ENCODE data around the gene SPACA5B. TPM values are rescaled to one million over a fixed set of nuclear protein-coding genes. Genes with fewer than 3 reads are reported as not detected.
"Not testable (repeated sequence)": the region's sequence is repeated elsewhere in the genome, so short reads cannot be mapped to it uniquely, and the experiment has no call there.

The SPACA5B gene
- total RNA-seq, 1 experiment from 2014 or later, result not detected

- H3K27me3 ChIP-seq (ENCODE audit: low read length); H3K4me2 ChIP-seq (ENCODE audit: low read depth, low read length, poor library complexity, severe bottlenecking); H3K4me1 ChIP-seq (ENCODE audit: low read length); H3K9ac ChIP-seq (ENCODE audit: low read length); H2AFZ ChIP-seq (ENCODE audit: low read length); H3K9me3 ChIP-seq (ENCODE audit: low read length); H3K9me2 ChIP-seq (replicated peaks; ENCODE audit: insufficient read depth, low read length); H3K27ac ChIP-seq (ENCODE audit: low read length); DNase-seq; H3K4me3 ChIP-seq (ENCODE audit: low read length); H3K36me3 ChIP-seq (ENCODE audit: insufficient read depth, low read length); H4K20me1 ChIP-seq (ENCODE audit: insufficient read depth, low read depth, low read length); H3K79me2 ChIP-seq (ENCODE audit: low read length): not testable (repeated sequence)
Observed at GRCh38 chrX:48125286-48125685, 5.1 kb upstream of the SPACA5B start.

GRCh38 chrX:48132308-48132844 lies 1.9 kb downstream of the SPACA5B start:
- not testable (repeated sequence) for H3K4me3 ChIP-seq (ENCODE audit: low read length); H3K79me2 ChIP-seq (ENCODE audit: low read length); H4K20me1 ChIP-seq (ENCODE audit: insufficient read depth, low read depth, low read length); DNase-seq; H3K9me3 ChIP-seq (ENCODE audit: low read length); H2AFZ ChIP-seq (ENCODE audit: low read length); H3K27me3 ChIP-seq (ENCODE audit: low read length); H3K4me1 ChIP-seq (ENCODE audit: low read length); H3K27ac ChIP-seq (ENCODE audit: low read length); H3K9me2 ChIP-seq (replicated peaks; ENCODE audit: insufficient read depth, low read length); H3K4me2 ChIP-seq (ENCODE audit: low read depth, low read length, poor library complexity, severe bottlenecking); H3K9ac ChIP-seq (ENCODE audit: low read length); H3K36me3 ChIP-seq (ENCODE audit: insufficient read depth, low read length)

GRCh38 chrX:48139076-48139475 lies 8.7 kb downstream of the SPACA5B start:
- not testable (repeated sequence) for H3K36me3 ChIP-seq (ENCODE audit: insufficient read depth, low read length); H3K27me3 ChIP-seq (ENCODE audit: low read length); H3K27ac ChIP-seq (ENCODE audit: low read length); H4K20me1 ChIP-seq (ENCODE audit: insufficient read depth, low read depth, low read length); H3K4me1 ChIP-seq (ENCODE audit: low read length); H3K4me2 ChIP-seq (ENCODE audit: low read depth, low read length, poor library complexity, severe bottlenecking); H3K9ac ChIP-seq (ENCODE audit: low read length); H3K4me3 ChIP-seq (ENCODE audit: low read length); H3K9me3 ChIP-seq (ENCODE audit: low read length); H2AFZ ChIP-seq (ENCODE audit: low read length); H3K79me2 ChIP-seq (ENCODE audit: low read length); DNase-seq; H3K9me2 ChIP-seq (replicated peaks; ENCODE audit: insufficient read depth, low read length)

GRCh38 chrX:48141810-48142508 lies 11.5 kb downstream of the SPACA5B start:
- not testable (repeated sequence) for H3K36me3 ChIP-seq (ENCODE audit: insufficient read depth, low read length); H3K27ac ChIP-seq (ENCODE audit: low read length); H3K9me2 ChIP-seq (replicated peaks; ENCODE audit: insufficient read depth, low read length); H4K20me1 ChIP-seq (ENCODE audit: insufficient read depth, low read depth, low read length); H3K79me2 ChIP-seq (ENCODE audit: low read length); H3K27me3 ChIP-seq (ENCODE audit: low read length); H2AFZ ChIP-seq (ENCODE audit: low read length); H3K4me1 ChIP-seq (ENCODE audit: low read length); H3K4me3 ChIP-seq (ENCODE audit: low read length); DNase-seq; H3K4me2 ChIP-seq (ENCODE audit: low read depth, low read length, poor library complexity, severe bottlenecking); H3K9me3 ChIP-seq (ENCODE audit: low read length); H3K9ac ChIP-seq (ENCODE audit: low read length)

GRCh38 chrX:48142697-48143096 lies 12.3 kb downstream of the SPACA5B start:
- not testable (repeated sequence) for H3K9me3 ChIP-seq (ENCODE audit: low read length); H3K79me2 ChIP-seq (ENCODE audit: low read length); H4K20me1 ChIP-seq (ENCODE audit: insufficient read depth, low read depth, low read length); H3K9ac ChIP-seq (ENCODE audit: low read length); DNase-seq; H3K4me3 ChIP-seq (ENCODE audit: low read length); H3K9me2 ChIP-seq (replicated peaks; ENCODE audit: insufficient read depth, low read length); H3K36me3 ChIP-seq (ENCODE audit: insufficient read depth, low read length); H2AFZ ChIP-seq (ENCODE audit: low read length); H3K4me2 ChIP-seq (ENCODE audit: low read depth, low read length, poor library complexity, severe bottlenecking); H3K27ac ChIP-seq (ENCODE audit: low read length); H3K27me3 ChIP-seq (ENCODE audit: low read length); H3K4me1 ChIP-seq (ENCODE audit: low read length)

- Histone ChIP-seq H3K4me1 (ENCODE audit: low read length) (no peaks in the 10 kb centered on the region), H3K36me3 (ENCODE audit: insufficient read depth, low read length) (no peaks in the 10 kb centered on the region), H3K4me3 (ENCODE audit: low read length) (no peak overlapping the region), H3K79me2 (ENCODE audit: low read length) (no peaks in the 10 kb centered on the region), H2AFZ (ENCODE audit: low read length) (no peak overlapping the region), H3K9me3 (ENCODE audit: low read length) (no peaks in the 10 kb centered on the region), H3K27me3 (ENCODE audit: low read length) (no peaks in the 10 kb centered on the region), H3K4me2 (ENCODE audit: low read depth, low read length, poor library complexity, severe bottlenecking) (no peak overlapping the region), H3K27ac (ENCODE audit: low read length) (no peak overlapping the region), H4K20me1 (ENCODE audit: insufficient read depth, low read depth, low read length) (no peaks in the 10 kb centered on the region), H3K9ac (ENCODE audit: low read length) (no peak overlapping the region), H3K9me2 (replicated peaks; ENCODE audit: insufficient read depth, low read length) (no peaks in the 10 kb centered on the region)
- no peak for DNase-seq
Observed at GRCh38 chrX:48153769-48154168, 23.3 kb downstream of the SPACA5B start.

- no peak overlapping the region for H2AFZ ChIP-seq (ENCODE audit: low read length)
- no peaks in the 10 kb centered on the region for H3K9me2 ChIP-seq (replicated peaks; ENCODE audit: insufficient read depth, low read length)
- no peaks in the 10 kb centered on the region for H3K4me1 ChIP-seq (ENCODE audit: low read length)
- no peak overlapping the region for H3K4me2 ChIP-seq (ENCODE audit: low read depth, low read length, poor library complexity, severe bottlenecking)
- no peak for DNase-seq
- no peak overlapping the region for H3K9ac ChIP-seq (ENCODE audit: low read length)
- no peaks in the 10 kb centered on the region for H3K36me3 ChIP-seq (ENCODE audit: insufficient read depth, low read length)
- no peaks in the 10 kb centered on the region for H4K20me1 ChIP-seq (ENCODE audit: insufficient read depth, low read depth, low read length)
- no peaks in the 10 kb centered on the region for H3K27me3 ChIP-seq (ENCODE audit: low read length)
- no peak overlapping the region for H3K27ac ChIP-seq (ENCODE audit: low read length)
- H3K4me3 ChIP-seq (ENCODE audit: low read length), result no peak overlapping the region
- H3K79me2 ChIP-seq (ENCODE audit: low read length), result no peaks in the 10 kb centered on the region
- no peaks in the 10 kb centered on the region for H3K9me3 ChIP-seq (ENCODE audit: low read length)
Observed at GRCh38 chrX:48154796-48155195, 24.4 kb downstream of the SPACA5B start.

GRCh38 chrX:48156014-48156413 lies 25.6 kb downstream of the SPACA5B start:
- DNase-seq, result no peak
- no peak overlapping the region for H3K4me2 ChIP-seq (ENCODE audit: low read depth, low read length, poor library complexity, severe bottlenecking)
- no peak overlapping the region for H2AFZ ChIP-seq (ENCODE audit: low read length)
- H3K9ac ChIP-seq (ENCODE audit: low read length), result no peak overlapping the region
- no peaks in the 10 kb centered on the region for H3K27me3 ChIP-seq (ENCODE audit: low read length)
- H3K36me3 ChIP-seq (ENCODE audit: insufficient read depth, low read length), result no peaks in the 10 kb centered on the region
- no peak overlapping the region for H3K4me3 ChIP-seq (ENCODE audit: low read length)
- no peaks in the 10 kb centered on the region for H4K20me1 ChIP-seq (ENCODE audit: insufficient read depth, low read depth, low read length)
- H3K27ac ChIP-seq (ENCODE audit: low read length), result no peak overlapping the region
- H3K79me2 ChIP-seq (ENCODE audit: low read length), result no peaks in the 10 kb centered on the region
- H3K9me2 ChIP-seq (replicated peaks; ENCODE audit: insufficient read depth, low read length), result no peaks in the 10 kb centered on the region
- no peaks in the 10 kb centered on the region for H3K4me1 ChIP-seq (ENCODE audit: low read length)
- no peaks in the 10 kb centered on the region for H3K9me3 ChIP-seq (ENCODE audit: low read length)
